Measurements from ENCODE around the gene APBA2. TPM values are rescaled to one million over a fixed set of nuclear protein-coding genes. Genes with fewer than 3 reads are reported as not detected.

The APBA2 gene
- total RNA-seq, 6 donors from 2014 or later, result 3.2 to 7.9 (median 6.0) TPM

DNA sequence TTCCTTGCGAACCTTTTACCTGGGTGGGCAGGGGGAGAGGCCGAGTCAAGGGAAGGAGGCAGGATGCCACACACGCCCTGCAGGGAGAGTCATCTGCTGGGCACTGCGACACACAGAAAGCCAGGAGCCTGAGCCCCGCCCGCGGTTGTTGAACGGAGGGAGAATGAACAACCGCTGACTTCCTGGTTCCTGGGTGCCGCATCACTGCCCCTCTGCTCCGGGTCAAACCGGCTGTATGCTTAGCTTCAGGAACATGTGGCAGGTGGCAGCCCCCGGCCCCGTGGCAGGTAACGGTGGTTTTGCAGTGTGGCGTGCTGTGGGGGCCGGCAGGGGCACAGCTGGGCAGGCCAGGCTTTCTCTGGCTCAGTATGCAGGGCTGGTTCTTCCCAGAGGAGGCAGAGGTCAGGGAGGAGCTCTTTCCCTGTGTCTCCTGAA lies 33.4 kb downstream of the APBA2 start:
- Histone ChIP-seq H3K27ac (no peak overlapping the region), H3K27me3 (no peaks in the 10 kb centered on the region), H3K4me1 (no peaks in the 10 kb centered on the region), H3K9me3 (no peaks in the 10 kb centered on the region), H3K36me3 (no peaks in the 10 kb centered on the region), H3K4me3 (no peak overlapping the region)
- WGBS, 2 donors, result 60 to 87% methylated on average over 8 to 17 of the region's 17 CpGs
- ATAC-seq (ENCODE audit: low FRiP score in 2 of 2), result no peak
- TF ChIP-seq POLR2A (IDR thresholded peaks at IDR 0.05) (no peak), EP300 (IDR thresholded peaks at IDR 0.05) (no peak), POLR2AphosphoS5 (IDR thresholded peaks at IDR 0.05) (no peak)
- TF ChIP-seq, protein P1, sequence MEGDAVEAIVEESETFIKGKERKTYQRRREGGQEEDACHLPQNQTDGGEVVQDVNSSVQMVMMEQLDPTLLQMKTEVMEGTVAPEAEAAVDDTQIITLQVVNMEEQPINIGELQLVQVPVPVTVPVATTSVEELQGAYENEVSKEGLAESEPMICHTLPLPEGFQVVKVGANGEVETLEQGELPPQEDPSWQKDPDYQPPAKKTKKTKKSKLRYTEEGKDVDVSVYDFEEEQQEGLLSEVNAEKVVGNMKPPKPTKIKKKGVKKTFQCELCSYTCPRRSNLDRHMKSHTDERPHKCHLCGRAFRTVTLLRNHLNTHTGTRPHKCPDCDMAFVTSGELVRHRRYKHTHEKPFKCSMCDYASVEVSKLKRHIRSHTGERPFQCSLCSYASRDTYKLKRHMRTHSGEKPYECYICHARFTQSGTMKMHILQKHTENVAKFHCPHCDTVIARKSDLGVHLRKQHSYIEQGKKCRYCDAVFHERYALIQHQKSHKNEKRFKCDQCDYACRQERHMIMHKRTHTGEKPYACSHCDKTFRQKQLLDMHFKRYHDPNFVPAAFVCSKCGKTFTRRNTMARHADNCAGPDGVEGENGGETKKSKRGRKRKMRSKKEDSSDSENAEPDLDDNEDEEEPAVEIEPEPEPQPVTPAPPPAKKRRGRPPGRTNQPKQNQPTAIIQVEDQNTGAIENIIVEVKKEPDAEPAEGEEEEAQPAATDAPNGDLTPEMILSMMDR (IDR thresholded peaks at IDR 0.05), result no peak
- no peak for DNase-seq

GRCh38 chr15:28919679-28920655 lies 34.2 kb downstream of the APBA2 start:
- ATAC-seq (ENCODE audit: low FRiP score in 2 of 2), result no peak
- TF ChIP-seq EP300 (IDR thresholded peaks at IDR 0.05) (no peak), POLR2A (IDR thresholded peaks at IDR 0.05) (no peak), POLR2AphosphoS5 (IDR thresholded peaks at IDR 0.05) (no peak)
- TF ChIP-seq, protein P1 (IDR thresholded peaks at IDR 0.05), result no peak
- no peaks in the 10 kb centered on the region for H3K36me3 ChIP-seq
- no peak overlapping the region for H3K27ac ChIP-seq
- H3K4me3 ChIP-seq, result no peak overlapping the region
- 78 to 87% methylated on average over 13 of the region's 13 CpGs for WGBS, 2 donors
- no peaks in the 10 kb centered on the region for H3K27me3 ChIP-seq
- no peaks in the 10 kb centered on the region for H3K4me1 ChIP-seq
- no peaks in the 10 kb centered on the region for H3K9me3 ChIP-seq
- DNase-seq, result no peak

- DNase-seq, result no peak
- 31 to 57% methylated on average over 1 to 5 of the region's 5 CpGs for WGBS, 2 donors
- no peaks in the 10 kb centered on the region for H3K4me1 ChIP-seq
- no peaks in the 10 kb centered on the region for H3K36me3 ChIP-seq
- H3K27ac ChIP-seq, result no peak overlapping the region
- no peak for ATAC-seq (ENCODE audit: low FRiP score in 2 of 2)
- TF ChIP-seq POLR2AphosphoS5 (IDR thresholded peaks at IDR 0.05) (no peak), EP300 (IDR thresholded peaks at IDR 0.05) (no peak), POLR2A (IDR thresholded peaks at IDR 0.05) (no peak)
- TF ChIP-seq, protein P1 (IDR thresholded peaks at IDR 0.05), result no peak
- H3K9me3 ChIP-seq, result no peaks in the 10 kb centered on the region
- H3K27me3 ChIP-seq, result no peaks in the 10 kb centered on the region
- H3K4me3 ChIP-seq, result no peak overlapping the region
These were observed 35.1 kb downstream of the APBA2 start for GRCh38 chr15:28920781-28921331.

DNA sequence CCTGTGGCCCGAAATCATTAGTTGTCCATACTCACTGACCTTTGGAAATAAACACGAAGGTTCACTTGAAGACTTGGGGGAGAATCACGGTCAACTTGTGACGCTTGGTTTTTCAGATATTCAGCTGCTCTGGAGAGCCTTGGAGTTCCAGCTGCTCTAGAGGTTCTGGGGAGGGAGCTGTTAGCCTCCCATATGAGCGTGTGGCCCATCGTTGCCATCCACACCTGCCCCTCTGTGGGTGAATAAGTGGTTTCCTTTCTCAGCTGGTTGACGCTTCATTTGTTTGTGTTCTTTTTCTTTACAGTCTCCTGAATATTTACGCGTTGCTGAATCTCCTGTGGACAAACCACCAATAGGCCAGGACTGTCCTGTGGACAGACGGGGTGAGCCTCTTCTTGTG lies 35.6 kb downstream of the APBA2 start:
- no peaks in the 10 kb centered on the region for H3K27me3 ChIP-seq
- TF ChIP-seq, protein P1 (IDR thresholded peaks at IDR 0.05), result no peak
- no peak for TF ChIP-seq POLR2AphosphoS5 (IDR thresholded peaks at IDR 0.05)
- TF ChIP-seq EP300 (IDR thresholded peaks at IDR 0.05), result no peak
- TF ChIP-seq POLR2A (IDR thresholded peaks at IDR 0.05), result no peak
- no peak overlapping the region for H3K4me3 ChIP-seq
- H3K9me3 ChIP-seq, result no peaks in the 10 kb centered on the region
- DNase-seq (no peak), ATAC-seq (ENCODE audit: low FRiP score in 2 of 2) (no peak)
- H3K27ac ChIP-seq, result no peak overlapping the region
- H3K36me3 ChIP-seq, result no peaks in the 10 kb centered on the region
- H3K4me1 ChIP-seq, result no peaks in the 10 kb centered on the region
- WGBS, 2 donors, result 81 to 82% methylated on average over 8 to 10 of the region's 10 CpGs

Measured in upper lobe of left lung (tissue), 6 donors.